ENCODE results near the gene ABCA13.

- no peak for TF ChIP-seq CTCF (IDR thresholded peaks at IDR 0.05; ENCODE audit: insufficient read depth, low read length)
- no peak for TF ChIP-seq POLR2AphosphoS5 (IDR thresholded peaks at IDR 0.05; ENCODE audit: low read depth)
Observed at GRCh38 chr7:48506569-48506968, 335.3 kb downstream of the ABCA13 start.
